Measurements from ENCODE around the gene DAW1.

The DAW1 gene

DNA sequence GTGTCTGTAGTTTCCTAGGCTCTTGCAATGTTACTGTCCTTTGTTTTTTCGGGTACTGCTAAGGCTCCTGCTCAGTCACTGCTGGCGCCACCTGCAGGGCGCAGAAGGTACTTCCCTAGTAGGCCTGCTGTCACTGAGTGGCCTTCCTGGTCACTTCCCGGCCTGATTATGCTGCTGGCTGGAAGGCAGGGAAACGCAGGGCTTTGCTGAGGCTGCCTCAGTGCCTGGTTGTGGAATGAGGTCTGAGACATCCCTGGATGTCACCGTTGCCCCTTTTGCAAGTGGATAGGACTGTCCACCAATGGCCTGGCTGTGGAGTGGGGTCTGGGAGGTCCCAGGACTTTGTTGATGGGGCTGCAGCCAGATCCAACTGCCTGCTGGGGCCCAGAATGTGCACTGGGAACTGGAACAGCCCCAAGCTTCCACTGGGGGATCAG is 13.1 kb downstream of the DAW1 start:
- no peak overlapping the region for H3K4me3 ChIP-seq (ENCODE audit: low read length)
- H3K27me3 ChIP-seq (ENCODE audit: insufficient read depth, low read length) = no peaks in the 10 kb centered on the region
- H3K36me3 ChIP-seq (ENCODE audit: insufficient read depth, low read depth, low read length) = no peaks in the 10 kb centered on the region
- H3K9me3 ChIP-seq (ENCODE audit: insufficient read depth, low read depth, low read length) = no peaks in the 10 kb centered on the region
- no peak overlapping the region for H3K27ac ChIP-seq (ENCODE audit: low read length)
- no peaks in the 10 kb centered on the region for H3K4me1 ChIP-seq (ENCODE audit: insufficient read depth, low read length)
- H3K9ac ChIP-seq (ENCODE audit: low read depth, low read length) = no peak overlapping the region

DNA sequence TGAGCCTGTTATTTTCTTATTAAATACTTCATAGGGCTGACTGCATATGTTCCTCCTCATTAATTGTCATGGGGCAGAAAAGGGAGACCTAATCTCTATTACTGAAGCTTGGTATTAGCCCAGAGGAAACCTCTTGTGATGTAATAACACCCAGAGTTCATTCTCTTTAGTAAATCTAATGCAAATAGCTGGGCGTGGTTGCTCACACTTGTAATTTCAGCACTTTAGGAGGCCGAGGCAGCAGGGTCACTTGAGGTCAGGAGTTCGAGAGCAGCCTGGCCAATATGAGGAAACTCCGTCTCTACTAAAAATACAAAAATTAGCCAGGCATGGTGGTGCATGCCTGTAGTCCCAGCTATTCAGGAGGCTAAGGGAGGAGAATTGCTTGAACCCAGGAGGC is 14.7 kb downstream of the DAW1 start:
- Histone ChIP-seq H3K27ac (ENCODE audit: low read length) (no peak overlapping the region), H3K9ac (ENCODE audit: low read depth, low read length) (no peak overlapping the region), H3K36me3 (ENCODE audit: insufficient read depth, low read depth, low read length) (no peaks in the 10 kb centered on the region), H3K27me3 (ENCODE audit: insufficient read depth, low read length) (no peaks in the 10 kb centered on the region), H3K4me3 (ENCODE audit: low read length) (no peak overlapping the region), H3K4me1 (ENCODE audit: insufficient read depth, low read length) (no peaks in the 10 kb centered on the region), H3K9me3 (ENCODE audit: insufficient read depth, low read depth, low read length) (no peaks in the 10 kb centered on the region)

DNA sequence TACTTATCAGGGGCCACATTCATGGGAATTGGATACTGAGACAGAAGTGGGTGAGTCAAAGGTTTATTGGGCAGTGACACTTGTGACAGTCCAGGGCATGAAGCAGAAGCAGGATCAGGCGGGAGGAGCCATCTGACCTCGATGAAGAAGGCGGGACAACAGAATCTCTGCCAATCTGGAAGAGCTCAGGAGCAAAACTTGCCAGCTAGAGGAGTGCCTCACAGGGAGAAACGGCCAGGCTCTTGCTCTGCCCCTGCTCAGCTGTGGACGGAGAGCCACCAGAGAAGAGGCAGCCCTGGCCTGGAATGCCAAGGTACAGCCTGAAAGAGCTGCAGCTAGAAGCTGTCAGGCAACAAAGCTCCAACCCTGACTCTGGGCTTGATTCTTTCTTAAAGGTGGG is 16.9 kb downstream of the DAW1 start:
- Histone ChIP-seq H3K4me3 (ENCODE audit: low read length) (no peak overlapping the region), H3K9ac (ENCODE audit: low read depth, low read length) (no peak overlapping the region), H3K36me3 (ENCODE audit: insufficient read depth, low read depth, low read length) (no peaks in the 10 kb centered on the region), H3K9me3 (ENCODE audit: insufficient read depth, low read depth, low read length) (no peaks in the 10 kb centered on the region), H3K4me1 (ENCODE audit: insufficient read depth, low read length) (no peaks in the 10 kb centered on the region), H3K27ac (ENCODE audit: low read length) (no peak overlapping the region), H3K27me3 (ENCODE audit: insufficient read depth, low read length) (no peaks in the 10 kb centered on the region)

DNA sequence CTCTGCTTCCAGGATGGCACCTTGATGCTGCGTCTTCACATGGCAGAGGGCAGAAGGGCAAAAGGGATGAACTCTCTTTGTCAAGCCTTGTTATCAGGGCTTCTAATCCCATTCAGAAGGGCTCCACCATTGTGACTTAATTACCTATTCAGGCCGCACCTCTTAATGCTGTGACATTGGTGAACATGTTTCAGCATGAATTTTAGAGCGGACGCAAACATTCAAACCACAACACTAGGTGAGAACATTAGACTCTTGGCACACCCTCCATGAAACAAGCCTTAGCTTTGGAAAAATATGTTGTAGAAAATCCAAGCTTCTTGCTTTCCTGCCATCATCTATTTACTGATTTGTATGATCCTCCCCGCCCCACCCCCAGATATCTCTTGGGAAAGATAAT is 17.9 kb downstream of the DAW1 start:
- H3K9ac ChIP-seq (ENCODE audit: low read depth, low read length) = no peak overlapping the region

DNA sequence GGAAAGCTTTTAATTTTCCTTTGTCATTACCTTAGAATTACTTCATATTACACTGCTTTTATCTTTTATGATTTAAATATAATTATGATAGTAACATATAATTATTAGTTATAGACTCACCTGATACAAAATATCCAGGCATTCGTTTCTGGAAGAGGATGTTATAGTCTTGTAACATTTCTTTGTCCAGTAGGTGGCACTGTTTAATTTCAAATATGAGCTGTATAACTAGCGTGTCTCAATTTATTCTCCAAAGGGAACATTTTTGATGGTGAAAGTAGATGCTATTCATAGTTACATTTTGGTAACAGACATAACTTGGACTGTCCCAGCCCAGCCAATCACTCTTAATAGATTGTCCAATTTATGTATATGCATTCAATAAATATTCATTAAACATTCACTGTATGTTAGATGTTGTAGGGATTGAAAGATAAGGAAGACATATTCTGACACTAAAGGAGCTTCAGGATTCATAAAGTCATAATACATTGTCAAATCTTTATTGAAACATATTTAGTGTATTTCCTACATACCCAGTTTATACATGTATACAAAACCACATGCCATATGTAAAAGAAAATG is 19.2 kb downstream of the DAW1 start:
- Histone ChIP-seq H3K27me3 (ENCODE audit: insufficient read depth, low read length) (no peaks in the 10 kb centered on the region), H3K27ac (ENCODE audit: low read length) (no peak overlapping the region), H3K4me1 (ENCODE audit: insufficient read depth, low read length) (no peaks in the 10 kb centered on the region), H3K9ac (ENCODE audit: low read depth, low read length) (no peak overlapping the region), H3K9me3 (ENCODE audit: insufficient read depth, low read depth, low read length) (no peaks in the 10 kb centered on the region), H3K36me3 (ENCODE audit: insufficient read depth, low read depth, low read length) (no peaks in the 10 kb centered on the region), H3K4me3 (ENCODE audit: low read length) (no peak overlapping the region)

More for the DNA sequence above, 17.9 kb downstream of the DAW1 start:
- Histone ChIP-seq H3K9me3 (ENCODE audit: insufficient read depth, low read depth, low read length) (no peaks in the 10 kb centered on the region), H3K27me3 (ENCODE audit: insufficient read depth, low read length) (no peaks in the 10 kb centered on the region), H3K4me3 (ENCODE audit: low read length) (no peak overlapping the region), H3K36me3 (ENCODE audit: insufficient read depth, low read depth, low read length) (no peaks in the 10 kb centered on the region), H3K27ac (ENCODE audit: low read length) (no peak overlapping the region), H3K4me1 (ENCODE audit: insufficient read depth, low read length) (no peaks in the 10 kb centered on the region)

DNA sequence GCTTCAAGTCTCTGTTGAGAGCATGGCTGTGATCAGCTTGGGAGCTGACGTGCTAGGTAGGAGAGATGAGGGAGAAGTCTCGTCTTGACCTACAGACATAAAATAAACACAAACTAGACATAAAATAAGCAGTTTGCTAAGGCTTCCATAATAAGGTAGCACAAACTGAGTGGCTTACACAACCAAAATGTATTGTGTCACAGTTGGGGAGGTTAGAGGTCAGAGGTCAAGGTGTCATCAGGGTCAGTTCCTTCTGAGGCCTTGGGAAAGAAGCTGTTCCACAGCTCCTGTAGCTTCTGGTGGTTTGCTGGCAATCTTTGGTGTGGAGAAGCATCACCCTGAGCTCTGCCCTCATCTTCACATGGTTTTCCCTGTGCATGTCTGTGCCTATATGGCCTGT is 20.2 kb downstream of the DAW1 start:
- H3K4me3 ChIP-seq (ENCODE audit: low read length) = no peak overlapping the region
- no peaks in the 10 kb centered on the region for H3K36me3 ChIP-seq (ENCODE audit: insufficient read depth, low read depth, low read length)
- H3K27me3 ChIP-seq (ENCODE audit: insufficient read depth, low read length) = no peaks in the 10 kb centered on the region
- H3K4me1 ChIP-seq (ENCODE audit: insufficient read depth, low read length) = no peaks in the 10 kb centered on the region
- no peak overlapping the region for H3K9ac ChIP-seq (ENCODE audit: low read depth, low read length)
- H3K27ac ChIP-seq (ENCODE audit: low read length) = no peak overlapping the region
- H3K9me3 ChIP-seq (ENCODE audit: insufficient read depth, low read depth, low read length) = no peaks in the 10 kb centered on the region

DNA sequence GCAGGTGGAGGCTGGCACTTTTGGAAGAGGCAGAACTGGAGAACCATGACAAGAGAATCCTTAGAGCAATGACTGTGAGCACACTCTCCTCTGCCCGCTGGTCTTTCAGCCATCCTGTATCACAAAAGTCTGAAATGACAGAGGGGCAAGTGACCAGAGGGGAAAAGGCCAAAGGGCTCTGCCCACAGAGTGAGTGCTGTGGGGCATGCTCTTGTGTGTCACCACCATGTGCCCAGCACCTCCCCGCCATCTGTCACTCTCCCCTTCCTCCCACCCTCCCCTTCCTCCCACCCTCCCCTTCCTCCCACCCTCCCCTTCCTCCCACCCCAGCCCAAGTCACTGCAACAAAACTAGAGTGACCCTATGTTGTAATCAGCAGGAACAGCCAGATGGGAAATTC is 31.9 kb downstream of the DAW1 start:
- Histone ChIP-seq H3K4me3 (ENCODE audit: low read length) (no peak overlapping the region), H3K4me1 (ENCODE audit: insufficient read depth, low read length) (no peaks in the 10 kb centered on the region), H3K27me3 (ENCODE audit: insufficient read depth, low read length) (no peaks in the 10 kb centered on the region), H3K9ac (ENCODE audit: low read depth, low read length) (no peak overlapping the region), H3K36me3 (ENCODE audit: insufficient read depth, low read depth, low read length) (no peaks in the 10 kb centered on the region), H3K27ac (ENCODE audit: low read length) (no peak overlapping the region), H3K9me3 (ENCODE audit: insufficient read depth, low read depth, low read length) (no peaks in the 10 kb centered on the region)

DNA sequence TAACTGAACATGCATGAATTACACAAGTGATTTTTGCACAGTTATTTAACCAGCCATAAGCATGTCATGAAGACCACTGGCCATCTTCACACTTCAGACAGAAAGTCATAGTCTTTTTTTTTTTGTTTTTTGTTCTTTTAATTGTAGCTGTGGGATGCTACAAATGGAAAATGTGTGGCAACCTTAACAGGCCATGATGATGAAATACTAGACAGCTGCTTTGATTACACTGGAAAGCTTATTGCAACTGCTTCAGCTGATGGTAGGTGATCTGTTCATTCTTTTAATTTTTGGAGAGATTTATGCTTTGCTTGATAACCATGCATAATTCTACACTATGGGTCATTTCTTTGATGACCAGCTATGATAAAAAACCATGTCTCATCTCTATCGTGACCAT is 35.6 kb downstream of the DAW1 start:
- Histone ChIP-seq H3K27ac (ENCODE audit: low read length) (no peak overlapping the region), H3K9me3 (ENCODE audit: insufficient read depth, low read depth, low read length) (no peaks in the 10 kb centered on the region), H3K9ac (ENCODE audit: low read depth, low read length) (no peak overlapping the region), H3K27me3 (ENCODE audit: insufficient read depth, low read length) (no peaks in the 10 kb centered on the region), H3K36me3 (ENCODE audit: insufficient read depth, low read depth, low read length) (no peaks in the 10 kb centered on the region), H3K4me1 (ENCODE audit: insufficient read depth, low read length) (no peaks in the 10 kb centered on the region), H3K4me3 (ENCODE audit: low read length) (no peak overlapping the region)

DNA sequence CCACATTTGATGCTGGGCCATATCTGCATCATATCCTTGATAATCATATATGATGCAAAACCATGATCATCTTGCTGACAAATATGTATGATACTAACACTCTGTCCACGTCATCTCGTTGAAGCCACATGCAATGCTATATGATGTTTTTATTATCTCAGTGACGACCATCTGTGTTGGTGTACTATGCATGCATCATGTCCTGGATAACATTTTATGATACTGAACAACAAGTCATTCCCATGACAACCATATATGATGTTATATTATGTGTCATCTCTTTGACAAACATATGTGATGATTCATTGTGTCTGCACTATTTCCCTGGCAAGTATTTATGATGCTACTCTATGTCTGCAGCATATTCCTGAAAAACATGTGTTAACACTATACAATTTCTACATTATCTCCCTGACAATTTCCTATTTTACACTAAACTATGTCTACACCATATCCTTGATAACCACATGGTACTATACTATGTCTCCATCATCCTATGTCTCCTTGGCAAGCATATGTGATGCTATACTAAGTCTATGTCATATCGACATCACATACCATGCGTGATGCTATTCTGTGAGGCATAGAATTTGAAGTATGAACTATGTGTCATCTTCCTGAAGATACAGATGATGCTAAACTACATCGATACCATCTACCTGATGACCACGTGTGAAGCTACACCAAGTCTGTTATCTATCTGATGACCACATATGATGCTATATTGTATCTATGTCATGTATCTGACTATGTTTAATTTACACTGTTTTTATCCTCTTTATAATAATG is 37.0 kb downstream of the DAW1 start:
- H3K27ac ChIP-seq (ENCODE audit: low read length) = no peak overlapping the region
- no peak overlapping the region for H3K4me3 ChIP-seq (ENCODE audit: low read length)
- H3K36me3 ChIP-seq (ENCODE audit: insufficient read depth, low read depth, low read length) = no peaks in the 10 kb centered on the region
- no peaks in the 10 kb centered on the region for H3K27me3 ChIP-seq (ENCODE audit: insufficient read depth, low read length)
- H3K4me1 ChIP-seq (ENCODE audit: insufficient read depth, low read length) = no peaks in the 10 kb centered on the region
- no peaks in the 10 kb centered on the region for H3K9me3 ChIP-seq (ENCODE audit: insufficient read depth, low read depth, low read length)
- H3K9ac ChIP-seq (ENCODE audit: low read depth, low read length) = no peak overlapping the region

DNA sequence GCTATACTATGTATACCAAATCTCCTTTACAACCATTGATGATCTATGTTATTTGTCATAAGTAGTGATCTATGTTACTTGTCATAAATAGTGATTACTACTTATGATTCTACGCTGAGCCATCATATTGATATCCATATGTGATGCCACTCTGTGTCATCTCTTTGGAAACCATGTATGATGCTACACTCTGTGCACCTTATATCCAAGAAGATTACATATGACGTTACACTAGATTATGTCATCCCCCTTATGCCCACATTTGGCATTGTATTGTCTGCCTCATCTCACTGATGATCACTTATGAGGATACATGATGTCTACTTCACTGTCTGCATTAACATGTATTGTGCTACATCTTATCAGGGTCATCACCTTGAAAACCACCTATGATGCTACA is 42.9 kb downstream of the DAW1 start:
- Histone ChIP-seq H3K27ac (ENCODE audit: low read length) (no peak overlapping the region), H3K4me1 (ENCODE audit: insufficient read depth, low read length) (no peaks in the 10 kb centered on the region), H3K27me3 (ENCODE audit: insufficient read depth, low read length) (no peaks in the 10 kb centered on the region), H3K9ac (ENCODE audit: low read depth, low read length) (no peak overlapping the region), H3K4me3 (ENCODE audit: low read length) (no peak overlapping the region), H3K9me3 (ENCODE audit: insufficient read depth, low read depth, low read length) (no peaks in the 10 kb centered on the region), H3K36me3 (ENCODE audit: insufficient read depth, low read depth, low read length) (no peaks in the 10 kb centered on the region)

DNA sequence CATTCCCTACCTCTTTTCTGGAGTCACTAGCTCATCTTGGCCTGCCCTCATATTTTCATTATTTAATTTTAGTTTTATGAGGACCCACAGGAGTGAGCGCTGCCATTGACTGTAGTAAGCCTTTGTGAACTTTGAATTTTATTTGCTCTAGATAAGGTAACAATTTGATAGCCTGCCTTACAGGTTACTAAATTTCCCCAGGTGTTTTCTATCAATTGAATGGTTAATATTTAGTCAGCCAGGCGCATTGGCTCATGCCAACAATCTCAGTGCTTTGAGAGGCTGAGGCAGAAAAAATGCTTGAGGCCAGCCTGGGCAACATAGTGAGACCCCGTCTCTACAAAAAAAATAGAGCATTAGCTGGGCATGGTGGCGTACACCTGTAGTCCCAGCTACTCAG is 50.2 kb downstream of the DAW1 start:
- Histone ChIP-seq H3K4me3 (ENCODE audit: low read length) (no peak overlapping the region), H3K27me3 (ENCODE audit: insufficient read depth, low read length) (no peaks in the 10 kb centered on the region), H3K4me1 (ENCODE audit: insufficient read depth, low read length) (no peaks in the 10 kb centered on the region), H3K36me3 (ENCODE audit: insufficient read depth, low read depth, low read length) (no peaks in the 10 kb centered on the region), H3K9ac (ENCODE audit: low read depth, low read length) (no peak overlapping the region), H3K27ac (ENCODE audit: low read length) (no peak overlapping the region), H3K9me3 (ENCODE audit: insufficient read depth, low read depth, low read length) (no peaks in the 10 kb centered on the region)

DNA sequence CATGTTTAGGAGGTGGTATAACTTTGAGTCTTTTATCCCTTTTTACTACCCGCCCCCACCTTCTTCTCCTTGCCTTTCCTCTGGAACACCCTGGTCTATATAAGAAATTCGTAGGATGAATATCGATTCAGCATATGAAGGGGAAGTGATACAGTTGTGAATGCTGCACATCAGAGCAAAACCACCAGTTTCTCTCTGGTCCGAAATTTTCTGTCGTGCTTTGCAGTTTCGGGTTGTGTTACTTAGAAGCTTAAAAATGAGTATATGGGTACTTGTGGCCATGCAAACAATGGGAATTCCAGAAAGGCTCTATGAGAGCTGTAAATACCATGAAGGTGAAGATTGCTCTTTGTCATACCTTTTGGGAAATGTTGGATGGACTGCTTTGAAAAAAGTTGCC is 60.6 kb downstream of the DAW1 start:
- H3K27ac ChIP-seq (ENCODE audit: low read length) = no peak overlapping the region
- H3K36me3 ChIP-seq (ENCODE audit: insufficient read depth, low read depth, low read length) = no peaks in the 10 kb centered on the region
- no peaks in the 10 kb centered on the region for H3K4me1 ChIP-seq (ENCODE audit: insufficient read depth, low read length)
- H3K9me3 ChIP-seq (ENCODE audit: insufficient read depth, low read depth, low read length) = peaks cover 10% of the 10 kb centered on the region; the same call in 1 of the 2 replicates
- H3K9ac ChIP-seq (ENCODE audit: low read depth, low read length) = no peak overlapping the region
- no peaks in the 10 kb centered on the region for H3K27me3 ChIP-seq (ENCODE audit: insufficient read depth, low read length)
- no peak overlapping the region for H3K4me3 ChIP-seq (ENCODE audit: low read length)
